WTC11 (cell line): Measurements from ENCODE around the gene SLC7A14.

Source experiments
- CREB1 ChIP-seq: sonication (generic); formaldehyde crosslinking; IDR thresholded peaks from 2 replicates; pipeline ENCODE4 v1.8.0; 2023; ENCODE audit warnings: mild to moderate bottlenecking, missing genetic modification reagents
- CREM ChIP-seq: sonication (generic); formaldehyde crosslinking; IDR thresholded peaks from 2 replicates; pipeline ENCODE4 v1.8.1; 2022; ENCODE audit warnings: mild to moderate bottlenecking, missing genetic modification reagents, moderate library complexity
- CTCF ChIP-seq: fragments of 200-600 bp; IDR thresholded peaks from 2 replicates; pipeline ENCODE4 v1.8.0; 2022; ENCODE audit warnings: antibody characterized with exemption
- GABPB1 ChIP-seq: sonication (generic); formaldehyde crosslinking; IDR thresholded peaks from 2 replicates; pipeline ENCODE4 v1.8.1; 2023; ENCODE audit warnings: mild to moderate bottlenecking, missing genetic modification reagents
- ZBTB43 ChIP-seq: sonication (generic); formaldehyde crosslinking; IDR thresholded peaks from 2 replicates; pipeline ENCODE4 v1.8.1; 2023; ENCODE audit warnings: mild to moderate bottlenecking, missing genetic modification reagents
- ZNF138 ChIP-seq: sonication (generic); formaldehyde crosslinking; conservative IDR thresholded peaks from 2 replicates; pipeline ENCODE4 v1.8.1; 2022; ENCODE audit warnings: mild to moderate bottlenecking, moderate library complexity, missing genetic modification reagents

GRCh38 chr3:170471149-170471548 is 114.7 kb downstream of the SLC7A14 start:
- no peak for TF ChIP-seq CREM (CRISPR knock-in tag)
- TF ChIP-seq CTCF, result no peak
- TF ChIP-seq ZBTB43 (CRISPR knock-in tag), result no peak
- no peak for TF ChIP-seq ZNF138 (CRISPR knock-in tag)
- TF ChIP-seq GABPB1, result no peak
- no peak for TF ChIP-seq CREB1 (CRISPR knock-in tag)
